ENCODE data around the gene GLI3. TPM values are rescaled to one million over a fixed set of nuclear protein-coding genes. Genes with fewer than 3 reads are reported as not detected.

The GLI3 gene
- total RNA-seq, 1 experiment from 2014 or later, result 7.6 TPM

DNA sequence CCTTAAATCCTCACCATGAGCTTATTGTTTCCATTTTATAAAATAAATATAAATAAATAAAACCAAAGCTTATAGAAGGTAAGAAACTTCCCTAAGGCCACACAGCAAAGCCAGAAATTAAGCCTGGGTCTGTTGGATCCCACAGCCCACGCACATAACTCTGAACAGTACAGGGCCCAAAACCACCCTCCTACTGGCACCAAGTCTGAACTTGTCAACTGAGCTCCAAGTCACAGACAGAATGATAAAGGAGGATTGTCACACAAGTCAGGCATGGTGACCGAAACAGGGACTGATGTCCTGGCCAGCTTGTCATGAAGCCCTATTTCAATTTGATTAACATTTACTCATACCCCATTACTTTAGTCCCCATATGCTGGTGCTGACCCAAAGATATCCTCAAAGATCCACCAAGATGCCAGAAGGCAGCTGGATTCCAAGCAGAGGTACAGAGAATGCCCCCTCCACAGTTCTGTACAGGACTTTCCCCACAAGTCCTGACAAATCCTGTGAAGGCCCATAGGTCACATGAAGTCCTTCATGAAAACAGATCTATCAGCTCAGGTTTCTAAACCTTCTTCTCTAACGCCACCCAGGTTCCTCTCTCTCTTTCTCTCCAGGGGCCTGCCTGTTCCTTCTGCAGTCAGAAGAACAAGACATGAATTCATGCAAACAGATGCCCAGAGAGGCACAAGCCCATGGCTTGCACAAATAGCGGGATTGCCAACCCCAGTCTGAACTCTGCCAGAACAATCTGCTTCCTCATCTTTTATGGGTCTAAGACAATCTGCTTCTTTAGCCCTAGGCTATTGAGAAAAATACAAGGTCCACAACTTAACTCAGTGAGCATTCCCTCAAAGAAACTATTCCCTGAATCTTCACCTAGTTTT, 60.9 kb downstream of the GLI3 start:
- DNase-seq (ENCODE audit: low read depth), result peak; percentile 85

DNA sequence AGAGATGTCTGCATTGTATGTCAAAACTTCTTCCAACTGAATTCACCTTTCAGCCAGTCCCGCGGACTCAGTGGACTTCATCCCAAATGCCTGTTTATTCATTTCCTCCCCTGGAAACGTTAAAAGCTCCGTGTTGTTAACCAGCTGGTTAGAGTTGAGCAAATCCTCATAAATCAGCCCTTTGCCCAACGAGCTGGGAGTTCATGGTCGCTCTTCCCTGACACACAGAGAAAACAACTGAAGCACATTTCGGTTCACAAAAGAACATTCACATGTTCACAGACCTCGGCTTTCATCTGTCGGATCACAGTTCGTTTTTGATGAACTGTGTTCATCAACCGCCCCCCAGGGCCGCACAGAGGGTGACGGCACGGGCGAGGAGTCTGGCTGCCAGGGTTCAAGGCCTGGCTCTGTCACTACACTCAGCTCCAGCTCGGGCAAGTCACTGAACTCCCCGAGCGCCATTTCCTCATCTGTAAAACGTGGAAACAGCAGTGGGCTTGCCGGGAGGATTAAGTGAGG, 62.6 kb downstream of the GLI3 start:
- no peak for DNase-seq (ENCODE audit: low read depth)

DNA sequence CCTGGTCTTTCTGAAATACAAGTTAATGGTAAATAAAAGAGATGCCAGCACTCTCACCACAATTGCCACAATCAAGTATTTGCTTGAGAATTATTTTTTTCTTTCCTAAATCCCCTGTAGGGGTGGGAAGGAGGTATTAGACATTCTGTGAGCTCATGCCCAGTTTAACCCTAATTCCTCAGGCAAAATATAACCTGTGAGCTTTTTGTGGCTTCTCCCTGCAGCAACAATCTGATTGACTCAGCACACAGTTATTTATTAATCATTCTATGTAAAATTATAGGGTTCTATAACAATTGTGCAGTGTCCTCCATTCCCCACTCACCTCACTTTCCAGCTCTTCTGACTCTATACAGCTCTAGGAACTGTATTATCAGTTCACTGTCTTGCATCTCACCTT, 66.3 kb downstream of the GLI3 start:
- peak; percentile 93 for DNase-seq (ENCODE audit: low read depth)

DNA sequence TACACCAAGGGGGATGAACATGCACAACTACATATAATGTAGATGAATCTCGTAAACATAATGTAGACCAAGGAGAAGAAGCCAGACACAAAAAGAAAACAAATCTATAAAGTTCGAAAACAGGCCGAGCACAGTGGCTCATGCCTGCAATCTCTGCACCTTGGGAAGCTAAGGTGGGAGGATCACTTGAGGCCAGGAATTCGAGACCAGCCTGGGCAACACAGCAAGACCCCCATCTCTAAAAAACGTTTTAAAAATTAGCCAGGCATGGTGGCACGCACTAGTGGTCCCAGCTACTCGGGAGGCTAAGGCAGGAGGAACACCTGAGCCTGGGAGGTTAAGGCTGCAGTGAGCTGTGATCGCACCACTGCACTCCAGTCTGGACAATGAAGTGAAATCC, 68.5 kb downstream of the GLI3 start:
- DNase-seq (ENCODE audit: low read depth), result no peak

DNA sequence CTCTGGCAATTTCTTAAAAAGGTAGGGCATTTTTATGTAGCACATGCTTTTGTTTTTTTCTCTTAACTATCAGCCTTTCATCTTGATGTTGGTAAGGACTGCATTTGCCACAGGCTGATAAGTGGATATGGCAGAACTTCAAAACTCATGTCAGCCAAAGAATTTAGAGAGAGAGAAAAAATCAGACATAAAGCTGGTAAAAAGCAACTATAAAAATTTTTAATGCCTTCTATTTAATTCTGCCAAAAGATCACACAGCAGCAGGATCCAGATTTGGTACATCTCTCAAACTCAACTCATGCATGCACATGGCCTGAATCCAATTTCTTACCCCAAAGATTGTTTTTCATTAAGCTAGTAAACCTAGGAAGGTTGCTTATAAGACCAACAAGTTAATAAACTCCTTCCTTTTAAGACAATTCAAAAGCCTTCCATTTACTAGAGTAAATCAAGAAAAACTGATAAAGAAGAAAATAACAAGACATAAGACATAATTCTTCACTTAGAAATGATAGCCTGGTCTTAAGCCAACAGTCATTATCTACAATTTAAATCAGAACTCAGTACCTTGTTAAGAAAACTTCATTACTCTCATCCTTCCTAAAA, 69.3 kb downstream of the GLI3 start:
- peak; percentile 64 for DNase-seq (ENCODE audit: low read depth)

DNA sequence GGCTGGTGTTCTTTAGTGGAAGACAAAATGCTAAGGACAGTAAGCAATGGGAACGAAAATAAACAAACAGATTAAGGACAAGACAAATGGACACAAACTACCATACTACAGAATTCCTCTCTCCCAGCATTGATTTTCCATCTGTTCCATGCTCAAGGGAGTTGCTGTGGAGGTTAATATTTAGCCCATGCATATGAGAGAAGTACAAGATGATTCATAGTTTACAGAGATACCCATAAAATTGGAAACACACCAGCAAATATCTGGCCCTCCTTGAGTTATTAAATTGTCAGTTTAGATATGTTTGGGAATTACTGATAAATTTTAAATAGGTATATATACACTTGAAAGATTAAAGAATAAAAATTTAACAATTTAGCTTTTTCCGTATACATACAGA, 69.8 kb downstream of the GLI3 start:
- DNase-seq (ENCODE audit: low read depth), result no peak

DNA sequence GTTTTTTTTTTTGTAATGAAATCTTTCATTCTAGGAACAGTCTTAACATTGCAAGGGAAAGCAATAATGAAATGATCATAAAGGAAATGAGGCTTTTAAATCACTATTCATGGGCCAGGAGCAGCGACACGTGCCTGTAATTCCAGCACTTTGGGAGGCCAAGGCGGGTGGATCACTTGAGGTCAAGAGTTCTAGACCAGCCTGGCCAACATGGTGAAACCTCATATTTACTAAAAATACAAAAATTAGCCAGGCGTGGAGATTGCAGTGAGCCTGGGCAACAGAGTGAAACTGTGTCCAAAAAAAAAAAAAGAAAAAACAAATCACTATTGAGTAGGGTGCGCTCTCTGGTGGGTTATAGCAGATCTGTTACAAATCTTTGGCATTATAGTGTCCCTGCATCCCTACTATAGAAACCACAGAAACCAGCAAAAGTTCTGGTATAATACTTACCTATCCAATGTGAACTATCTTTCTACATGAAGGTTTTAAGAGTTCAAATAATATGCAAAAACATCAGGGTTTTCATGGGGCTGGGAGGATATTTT, 72.1 kb downstream of the GLI3 start:
- no peak for DNase-seq (ENCODE audit: low read depth)

DNA sequence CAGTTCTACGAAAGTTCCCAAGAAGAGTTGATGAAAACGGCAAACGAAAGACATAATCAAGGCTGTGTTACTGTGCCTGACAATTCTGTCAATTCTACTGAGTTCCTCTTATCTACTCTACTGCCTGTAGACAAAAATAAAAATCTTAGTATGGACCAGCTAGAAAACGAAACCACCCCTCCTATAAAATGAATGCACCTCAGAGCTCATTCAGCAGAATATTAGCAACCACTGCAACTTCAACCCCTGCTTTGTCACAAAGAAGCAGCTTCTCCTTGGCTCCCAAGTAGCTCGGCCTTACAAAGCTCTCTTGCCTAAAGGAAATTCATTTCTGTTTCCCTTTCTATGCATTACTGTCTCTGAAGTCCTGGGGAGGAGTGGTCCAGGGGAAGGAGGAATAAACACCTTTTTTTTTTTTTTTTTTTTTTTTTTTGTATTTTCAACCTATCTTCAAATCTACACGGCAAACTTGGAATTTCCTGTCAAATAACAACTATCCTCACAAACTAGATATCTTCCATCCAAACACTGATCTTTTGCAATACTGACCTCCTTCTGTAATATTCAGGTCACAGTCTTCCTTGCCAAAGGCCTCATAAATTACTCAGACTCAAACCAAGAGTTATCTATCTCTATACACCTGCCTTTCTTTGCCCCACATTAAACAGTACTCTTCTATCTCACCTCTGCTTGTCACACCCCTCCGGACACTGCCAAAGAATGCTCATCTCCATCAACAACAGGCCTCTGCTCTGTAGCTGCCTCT, 74.3 kb downstream of the GLI3 start:
- no peak for DNase-seq (ENCODE audit: low read depth)

DNA sequence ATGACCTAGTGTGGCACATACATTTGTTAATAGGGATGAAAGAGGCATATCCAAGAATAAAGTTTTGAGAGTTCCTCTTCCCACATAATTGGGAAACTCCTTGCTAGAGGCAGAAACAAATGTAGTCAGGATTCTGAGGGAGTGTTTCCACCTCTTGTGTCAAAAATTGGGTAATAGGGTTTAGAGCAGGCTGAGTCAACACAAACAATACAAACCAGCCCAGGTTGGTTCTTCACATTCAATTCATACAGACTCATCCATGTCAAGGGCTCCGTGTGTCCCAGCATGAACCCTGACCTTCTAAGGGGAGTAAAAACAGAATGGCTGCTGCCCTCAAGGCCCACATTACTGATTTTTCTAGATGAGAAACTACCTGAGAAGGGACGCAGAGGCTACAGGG, 75.3 kb downstream of the GLI3 start:
- peak; percentile 51 for DNase-seq (ENCODE audit: low read depth)

DNA sequence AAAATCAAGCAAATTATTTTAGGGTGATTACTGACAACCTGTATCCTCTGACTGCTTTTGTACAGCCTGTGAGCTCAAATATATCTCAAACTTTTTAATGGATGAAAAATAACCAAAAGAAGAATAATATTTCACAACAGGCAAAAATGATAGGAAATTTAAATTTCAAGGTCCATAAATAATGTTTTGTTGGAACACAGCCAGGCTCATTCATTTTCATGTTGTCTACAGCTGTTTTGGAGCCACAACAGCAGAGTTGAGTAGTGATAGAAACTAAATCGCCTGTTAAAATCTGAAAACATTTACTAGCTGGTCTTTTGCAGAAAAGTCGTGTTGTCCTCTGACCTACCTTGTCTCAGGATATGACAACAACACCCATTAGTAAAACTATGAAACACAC, 75.9 kb downstream of the GLI3 start:
- no peak for DNase-seq (ENCODE audit: low read depth)

DNA sequence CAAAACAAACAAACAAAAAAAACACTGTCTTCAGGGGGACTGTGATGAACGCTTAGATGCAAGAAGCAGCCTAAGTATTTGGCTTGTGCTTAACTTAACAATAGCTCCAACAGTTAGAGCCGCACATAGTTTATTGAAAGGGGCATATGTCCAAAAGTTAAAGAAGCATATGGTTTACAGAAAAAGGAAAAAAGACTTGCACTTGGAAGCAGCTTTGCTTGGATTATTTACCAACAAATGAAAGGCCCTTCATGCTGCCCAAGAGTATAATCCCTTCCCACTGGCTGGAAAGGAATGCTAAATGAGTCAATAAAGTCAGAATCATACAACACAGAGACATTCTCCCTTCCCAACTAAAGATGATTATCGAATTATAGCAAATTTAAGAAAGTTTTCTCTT, 77.9 kb downstream of the GLI3 start:
- no peak for DNase-seq (ENCODE audit: low read depth)

DNA sequence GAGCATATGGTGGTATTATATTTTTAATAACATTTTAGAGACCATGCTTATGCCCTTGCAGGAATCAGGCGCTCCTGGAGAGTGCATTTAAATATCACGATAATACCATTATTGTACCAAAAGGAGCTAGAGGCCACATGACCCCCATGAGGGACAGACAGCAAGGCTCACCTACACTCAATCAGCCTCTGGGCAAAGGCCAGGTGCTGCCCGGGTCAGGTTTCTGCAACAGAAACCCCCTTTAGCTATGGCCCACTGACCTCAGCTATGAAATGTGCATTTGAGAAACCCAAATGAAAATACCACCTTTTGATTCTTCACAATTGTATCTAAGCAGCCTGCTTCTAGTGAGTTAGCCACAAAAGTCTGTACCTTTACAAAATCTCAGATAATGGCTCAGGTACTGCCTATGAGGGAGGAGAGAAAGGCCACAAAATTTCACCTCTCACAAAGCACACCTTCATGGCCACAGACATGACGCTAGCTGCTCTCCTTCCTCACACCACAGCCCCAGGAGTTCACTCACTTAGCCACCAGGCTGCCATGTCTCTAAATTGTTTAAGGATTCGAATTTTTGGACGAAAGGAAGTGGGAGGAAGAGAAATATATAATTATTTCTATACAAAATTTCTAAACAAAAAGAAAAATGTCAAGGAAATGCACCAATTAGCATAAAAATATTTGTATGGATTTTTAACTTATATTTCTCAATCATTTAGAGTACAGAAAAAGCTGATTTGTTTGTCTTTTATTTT, 79.9 kb downstream of the GLI3 start:
- DNase-seq (ENCODE audit: low read depth), result no peak

DNA sequence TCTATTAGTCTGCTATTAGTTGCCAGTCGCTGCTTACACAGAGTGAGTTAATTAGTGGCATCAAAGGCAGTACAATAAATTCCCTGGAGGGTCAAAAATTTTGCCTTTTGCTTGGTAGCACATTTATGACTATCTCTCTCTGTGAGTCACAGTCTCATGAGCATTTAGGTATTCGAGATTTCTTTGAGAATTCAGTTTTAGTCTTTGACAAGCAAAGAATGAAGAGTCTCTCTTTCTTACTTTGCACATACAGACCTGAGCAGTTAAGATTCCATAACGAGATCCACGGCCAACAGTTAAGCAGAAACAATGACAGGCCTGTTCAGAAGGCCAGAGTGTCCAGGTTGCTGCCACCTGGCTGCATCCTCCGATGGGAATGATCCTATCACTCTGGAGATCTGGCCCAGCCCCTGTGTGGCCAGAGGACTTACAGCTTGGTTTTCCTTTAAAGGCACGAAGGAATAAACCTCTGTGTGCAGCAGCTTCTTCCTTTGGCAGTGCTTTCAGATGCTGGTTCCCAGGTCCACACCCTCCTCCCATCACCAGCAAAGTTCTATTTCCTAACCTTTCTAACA, 80.6 kb downstream of the GLI3 start:
- peak; percentile 71 for DNase-seq (ENCODE audit: low read depth)

DNA sequence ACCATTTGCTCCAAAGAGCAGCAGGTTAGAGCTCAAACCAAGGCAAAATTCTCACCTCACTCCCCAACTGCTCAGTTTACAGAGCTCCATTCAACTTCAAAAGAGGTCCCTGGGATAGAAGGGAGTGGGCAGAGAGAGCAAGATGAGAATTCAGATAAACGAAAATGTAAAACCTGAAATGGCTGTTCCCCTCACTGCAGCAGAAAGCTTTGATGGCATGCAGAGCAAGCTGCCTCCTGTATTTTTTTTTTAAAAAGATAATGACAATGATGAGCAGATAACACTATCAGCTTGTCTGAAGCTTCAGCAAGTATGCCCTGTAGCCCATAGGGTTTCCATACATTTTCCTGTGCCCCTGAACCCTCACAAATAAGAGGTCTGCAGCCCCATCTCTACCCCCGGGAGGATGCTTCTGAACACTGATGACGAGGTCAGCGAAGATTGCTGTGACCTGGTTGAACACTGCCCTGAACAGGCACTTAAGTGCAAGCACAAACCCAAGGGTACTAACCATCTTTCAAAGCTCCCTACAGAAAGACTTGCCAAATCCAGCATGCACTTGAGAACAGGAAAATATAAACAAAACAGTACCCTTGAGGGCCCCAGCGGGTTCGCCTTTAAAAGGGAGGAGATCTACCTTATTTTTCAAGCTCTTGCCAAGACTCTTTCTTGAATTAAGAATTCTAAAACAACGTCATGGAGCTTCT, 81.3 kb downstream of the GLI3 start:
- no peak for DNase-seq (ENCODE audit: low read depth)

DNA sequence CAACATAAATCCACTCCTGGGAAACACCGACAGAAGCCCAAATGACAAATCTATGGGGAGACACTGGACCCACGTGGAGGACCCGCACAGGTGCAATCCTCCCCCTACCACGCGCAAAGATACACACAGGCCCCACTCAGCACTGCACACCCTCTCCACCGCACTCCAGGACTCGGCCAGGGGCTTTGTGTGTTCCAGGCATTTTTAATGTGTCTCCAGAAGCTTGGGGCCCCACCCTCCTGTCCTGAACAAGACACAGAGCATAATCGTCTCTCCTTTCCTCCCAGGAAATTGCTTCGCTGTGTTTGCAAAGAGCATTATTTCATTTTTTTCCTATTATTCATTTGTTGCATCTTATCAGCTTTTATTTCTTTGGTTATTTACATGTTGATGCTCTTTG, 82.8 kb downstream of the GLI3 start:
- DNase-seq (ENCODE audit: low read depth), result no peak

DNA sequence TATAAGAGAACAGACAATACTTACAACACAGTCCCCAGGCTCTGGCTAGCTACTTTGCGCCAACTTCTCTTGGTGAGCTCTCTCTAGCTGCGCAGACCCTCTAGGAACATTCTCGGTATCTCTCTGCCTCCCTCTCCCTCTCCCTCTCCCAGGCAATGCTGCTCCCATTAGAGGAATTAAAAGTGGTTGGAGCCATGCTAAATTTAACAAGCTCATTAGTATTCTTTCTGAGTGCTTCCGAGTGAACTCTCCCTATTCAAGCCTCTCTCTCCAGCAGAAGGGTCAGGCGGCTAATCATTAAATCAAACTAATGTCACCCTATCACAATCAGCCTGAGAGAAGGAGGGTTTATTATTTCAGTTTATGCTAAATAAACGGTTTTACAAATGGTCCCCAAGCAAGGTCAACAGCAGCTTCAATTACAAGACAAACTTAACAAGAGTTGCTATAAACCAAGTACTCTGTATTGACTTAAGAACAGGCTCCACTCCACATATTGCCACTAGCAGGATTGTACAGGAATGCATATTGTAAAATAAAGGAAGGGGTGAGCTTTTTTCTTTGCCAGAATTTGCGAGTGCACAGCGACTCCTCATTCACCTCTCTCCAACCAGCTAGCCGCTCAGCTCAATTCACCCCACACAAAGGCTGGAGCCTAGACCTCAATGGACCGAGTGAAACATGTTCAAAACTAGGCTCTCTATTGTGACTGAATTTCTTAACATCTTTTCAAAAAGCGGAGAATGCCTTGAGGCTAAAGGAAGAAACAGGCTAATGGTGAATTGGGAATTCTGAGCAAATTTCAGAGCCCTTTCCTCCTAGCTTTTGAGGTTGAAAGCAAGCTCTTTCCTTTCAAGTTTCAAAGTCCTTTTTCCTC, 84.4 kb downstream of the GLI3 start:
- no peak for DNase-seq (ENCODE audit: low read depth)

DNA sequence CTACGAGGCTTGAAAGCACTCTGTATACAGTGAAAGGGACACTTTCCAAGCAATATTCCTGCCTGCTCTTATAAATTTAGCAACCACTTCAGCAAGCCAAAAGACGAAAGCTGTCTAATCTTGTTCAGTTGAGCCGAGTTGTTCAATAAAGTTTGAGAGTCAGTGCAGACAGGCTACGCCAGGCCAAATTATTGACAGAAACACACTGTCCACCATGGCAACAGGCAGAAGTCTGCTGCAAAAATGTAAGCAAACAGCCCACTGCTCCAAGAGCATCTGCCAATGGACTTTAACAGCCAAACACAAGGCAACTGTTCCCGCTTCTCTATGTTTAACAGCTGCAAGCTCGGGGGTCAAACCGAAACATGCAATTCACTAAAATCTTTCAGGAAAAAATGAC, 85.7 kb downstream of the GLI3 start:
- no peak for DNase-seq (ENCODE audit: low read depth)

DNA sequence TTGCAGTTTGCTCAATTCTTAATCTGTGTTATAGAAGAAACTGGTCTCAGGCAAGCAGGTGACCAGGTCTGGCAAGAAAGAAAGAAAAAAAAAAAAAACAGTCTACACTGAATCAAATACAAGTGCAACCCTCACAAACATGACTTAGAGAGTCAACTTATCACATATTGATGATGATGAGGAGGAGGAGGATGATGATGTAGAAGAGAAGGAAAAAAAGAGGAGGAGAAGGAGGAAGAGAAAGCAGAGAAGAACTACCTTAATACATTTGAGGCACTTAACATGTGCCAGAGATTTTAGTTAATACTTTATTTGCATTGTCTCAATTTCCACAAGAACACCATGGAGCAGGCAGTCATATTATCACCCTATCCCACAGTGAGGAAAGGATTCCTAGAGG, 91.5 kb downstream of the GLI3 start:
- no peak for DNase-seq (ENCODE audit: low read depth)

DNA sequence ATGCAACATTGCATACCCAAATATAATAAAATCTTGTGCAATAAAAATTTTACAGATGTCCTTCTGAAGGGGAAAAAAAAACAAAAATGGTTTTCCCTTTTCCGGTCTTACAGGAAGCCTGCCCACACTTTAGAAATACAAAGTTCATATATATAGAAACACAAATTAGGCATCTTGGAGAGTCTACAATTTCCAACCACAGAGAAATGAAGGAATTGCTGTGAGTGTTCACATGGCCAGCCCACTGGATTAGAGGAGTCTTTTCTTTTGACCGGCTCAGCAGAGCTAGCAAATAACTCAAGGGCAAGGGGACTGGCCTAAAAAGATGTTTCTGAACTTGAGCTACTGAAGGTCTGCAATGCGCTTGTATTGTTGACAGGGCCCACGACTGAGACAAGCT, 92.4 kb downstream of the GLI3 start:
- DNase-seq (ENCODE audit: low read depth), result peak; percentile 42

All from M059J (cell line).